Mammary epithelial cell (primary cell): ENCODE results near the gene MTNR1B.

Experiments
- EZH2 ChIP-seq: IDR thresholded peaks from 2 replicates; pipeline ENCODE4 v1.6.1; 2012; ENCODE audit warnings: low read length, inconsistent platforms, borderline replicate concordance
- TF ChIP-seq, protein P1 (sequence below), 2 donors: IDR thresholded peaks in 1 of 2; conservative IDR thresholded peaks in 1 of 2; 2 replicates each; pipeline ENCODE4 v1.5.1; 2011 to 2012; ENCODE audit warnings: inconsistent platforms in 2 of 2, low read length in 2 of 2, mild to moderate bottlenecking in 2 of 2, control low read depth in 1 of 2, low read depth in 1 of 2; ENCODE audit not compliant: insufficient read depth in 1 of 2; ENCODE audit errors: extremely low read depth in 1 of 2

DNA sequence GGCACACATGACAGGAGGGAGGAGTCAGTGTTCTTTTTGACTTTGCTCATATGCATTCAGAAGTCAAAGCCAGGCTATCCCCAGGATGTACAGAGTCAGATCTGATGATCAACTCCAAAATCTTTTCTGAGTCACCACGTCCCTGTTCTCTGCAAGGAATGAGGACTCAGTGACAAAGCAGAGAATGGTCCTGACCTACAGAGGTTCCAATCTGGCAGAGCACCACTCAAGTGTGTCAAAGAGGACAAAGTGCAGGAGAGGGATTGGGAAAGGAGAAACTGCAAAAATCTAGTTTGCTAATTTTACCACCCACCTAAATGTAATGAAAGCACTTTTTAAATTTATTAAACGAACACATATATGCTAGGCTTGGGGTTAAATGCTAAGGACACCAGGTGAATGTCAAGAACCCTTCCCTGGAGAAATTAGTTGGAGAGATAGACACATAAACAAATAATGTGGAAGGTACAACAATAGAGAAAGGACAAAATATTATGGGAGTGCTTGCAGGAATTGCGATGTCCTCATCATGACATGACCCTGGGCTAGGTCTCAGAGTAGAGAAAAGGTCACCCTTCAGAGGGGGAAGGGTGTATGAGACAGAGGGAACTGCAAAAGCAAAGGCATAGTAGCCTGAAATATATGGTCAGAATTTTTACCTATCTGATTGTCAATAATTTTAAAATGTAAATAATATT lies 56.3 kb downstream of the MTNR1B start:
- TF ChIP-seq, protein P1, sequence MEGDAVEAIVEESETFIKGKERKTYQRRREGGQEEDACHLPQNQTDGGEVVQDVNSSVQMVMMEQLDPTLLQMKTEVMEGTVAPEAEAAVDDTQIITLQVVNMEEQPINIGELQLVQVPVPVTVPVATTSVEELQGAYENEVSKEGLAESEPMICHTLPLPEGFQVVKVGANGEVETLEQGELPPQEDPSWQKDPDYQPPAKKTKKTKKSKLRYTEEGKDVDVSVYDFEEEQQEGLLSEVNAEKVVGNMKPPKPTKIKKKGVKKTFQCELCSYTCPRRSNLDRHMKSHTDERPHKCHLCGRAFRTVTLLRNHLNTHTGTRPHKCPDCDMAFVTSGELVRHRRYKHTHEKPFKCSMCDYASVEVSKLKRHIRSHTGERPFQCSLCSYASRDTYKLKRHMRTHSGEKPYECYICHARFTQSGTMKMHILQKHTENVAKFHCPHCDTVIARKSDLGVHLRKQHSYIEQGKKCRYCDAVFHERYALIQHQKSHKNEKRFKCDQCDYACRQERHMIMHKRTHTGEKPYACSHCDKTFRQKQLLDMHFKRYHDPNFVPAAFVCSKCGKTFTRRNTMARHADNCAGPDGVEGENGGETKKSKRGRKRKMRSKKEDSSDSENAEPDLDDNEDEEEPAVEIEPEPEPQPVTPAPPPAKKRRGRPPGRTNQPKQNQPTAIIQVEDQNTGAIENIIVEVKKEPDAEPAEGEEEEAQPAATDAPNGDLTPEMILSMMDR (conservative IDR thresholded peaks at IDR 0.05 in 1 of 2, IDR thresholded peaks at IDR 0.05 in 1 of 2; ENCODE audit: extremely low read depth in 1 of 2, insufficient read depth in 1 of 2, low read depth in 1 of 2, low read length in 2 of 2) = no peak
- no peak for TF ChIP-seq EZH2
